Breast epithelium (tissue), 3 donors: ENCODE results near the gene RNF166.

Experiments
- CTCF ChIP-seq, 3 donors: fragments of 450-650 bp; IDR thresholded peaks; one replicate each; pipeline ENCODE4 v1.5.1; 2016 to 2017; ENCODE audit warnings: antibody characterized with exemption in 3 of 3, mild to moderate bottlenecking in 3 of 3, moderate library complexity in 3 of 3
- POLR2AphosphoS5 ChIP-seq, 3 donors: sonication (generic); formaldehyde crosslinking; IDR thresholded peaks; one replicate each; pipeline ENCODE4 v1.6.1; 2017; ENCODE audit warnings: antibody characterized with exemption in 3 of 3

GRCh38 chr16:88741368-88741767 is 35.2 kb upstream of the RNF166 start:
- TF ChIP-seq CTCF (IDR thresholded peaks at IDR 0.05) (no peak), POLR2AphosphoS5 (IDR thresholded peaks at IDR 0.05) (no peak)
